Measurements from ENCODE around the gene CA9.

- TF ChIP-seq CTCF (IDR thresholded peaks at IDR 0.05; ENCODE audit: insufficient read depth, low read length, poor library complexity, severe bottlenecking) (no peak), EZH2phosphoT487 (conservative IDR thresholded peaks at IDR 0.05; ENCODE audit: low read length) (no peak)
Observed at GRCh38 chr9:35729101-35729500, 55.4 kb downstream of the CA9 start.

All from SU-DHL-6 (cell line).